GM10266 (cell line): ENCODE data around the gene DGUOK.

ENCODE experiments used
- DNase-seq: peaks from one replicate; pipeline ENCODE4 v3.0.0; 2012; ENCODE audit errors: extremely low spot score
- TF ChIP-seq, protein P1 (sequence below): IDR thresholded peaks from 2 replicates; pipeline ENCODE4 v1.5.1; 2012; ENCODE audit warnings: mild to moderate bottlenecking, low read depth; ENCODE audit not compliant: control insufficient read depth, insufficient read depth; ENCODE audit errors: missing control alignments

Gene DGUOK

DNA sequence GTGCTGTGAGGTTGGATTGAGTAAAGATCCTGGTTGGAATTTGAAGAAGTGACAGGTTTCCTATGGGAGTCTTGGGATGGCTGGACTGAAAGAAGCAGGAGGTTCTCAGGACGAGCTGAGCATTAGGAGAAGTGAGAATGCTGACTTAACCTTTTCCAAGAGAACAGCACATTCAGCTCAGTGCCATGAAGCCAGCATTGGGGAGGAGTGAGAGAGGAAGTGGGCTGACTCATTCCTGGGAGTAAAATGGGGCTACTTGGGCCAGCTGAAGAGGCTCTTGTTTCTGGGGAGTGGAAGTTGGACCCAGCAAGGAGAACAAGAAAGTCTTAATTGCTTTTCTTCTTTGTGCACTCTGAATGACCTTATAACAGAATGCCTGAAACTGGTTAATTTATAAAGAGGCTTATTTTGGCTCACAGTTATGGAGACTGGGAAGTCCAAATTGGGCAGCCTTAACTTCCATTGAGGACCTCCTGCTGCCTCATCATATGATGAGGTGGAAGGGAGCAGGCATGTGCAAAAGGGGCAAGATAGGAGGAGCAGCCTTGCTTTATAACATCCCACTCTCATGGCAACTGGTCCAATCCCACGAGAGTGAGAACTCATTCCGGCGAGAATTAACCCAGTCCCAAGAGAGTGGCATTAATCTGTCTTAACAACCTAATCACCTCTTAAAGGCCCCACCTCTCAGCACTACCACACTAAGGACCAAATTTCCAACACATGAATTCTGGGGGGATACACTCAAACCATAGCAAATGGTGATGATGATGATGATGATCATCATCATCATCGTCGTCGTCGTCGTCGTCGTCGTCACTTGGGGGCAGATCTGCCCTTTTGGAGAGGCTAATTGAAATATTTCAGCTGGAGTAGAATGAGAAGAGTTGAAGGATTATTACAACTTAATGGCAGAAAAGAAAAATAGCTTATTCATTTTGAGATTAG is 26.1 kb downstream of the DGUOK start:
- TF ChIP-seq, protein P1, sequence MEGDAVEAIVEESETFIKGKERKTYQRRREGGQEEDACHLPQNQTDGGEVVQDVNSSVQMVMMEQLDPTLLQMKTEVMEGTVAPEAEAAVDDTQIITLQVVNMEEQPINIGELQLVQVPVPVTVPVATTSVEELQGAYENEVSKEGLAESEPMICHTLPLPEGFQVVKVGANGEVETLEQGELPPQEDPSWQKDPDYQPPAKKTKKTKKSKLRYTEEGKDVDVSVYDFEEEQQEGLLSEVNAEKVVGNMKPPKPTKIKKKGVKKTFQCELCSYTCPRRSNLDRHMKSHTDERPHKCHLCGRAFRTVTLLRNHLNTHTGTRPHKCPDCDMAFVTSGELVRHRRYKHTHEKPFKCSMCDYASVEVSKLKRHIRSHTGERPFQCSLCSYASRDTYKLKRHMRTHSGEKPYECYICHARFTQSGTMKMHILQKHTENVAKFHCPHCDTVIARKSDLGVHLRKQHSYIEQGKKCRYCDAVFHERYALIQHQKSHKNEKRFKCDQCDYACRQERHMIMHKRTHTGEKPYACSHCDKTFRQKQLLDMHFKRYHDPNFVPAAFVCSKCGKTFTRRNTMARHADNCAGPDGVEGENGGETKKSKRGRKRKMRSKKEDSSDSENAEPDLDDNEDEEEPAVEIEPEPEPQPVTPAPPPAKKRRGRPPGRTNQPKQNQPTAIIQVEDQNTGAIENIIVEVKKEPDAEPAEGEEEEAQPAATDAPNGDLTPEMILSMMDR: no peak
- DNase-seq: no peak

DNA sequence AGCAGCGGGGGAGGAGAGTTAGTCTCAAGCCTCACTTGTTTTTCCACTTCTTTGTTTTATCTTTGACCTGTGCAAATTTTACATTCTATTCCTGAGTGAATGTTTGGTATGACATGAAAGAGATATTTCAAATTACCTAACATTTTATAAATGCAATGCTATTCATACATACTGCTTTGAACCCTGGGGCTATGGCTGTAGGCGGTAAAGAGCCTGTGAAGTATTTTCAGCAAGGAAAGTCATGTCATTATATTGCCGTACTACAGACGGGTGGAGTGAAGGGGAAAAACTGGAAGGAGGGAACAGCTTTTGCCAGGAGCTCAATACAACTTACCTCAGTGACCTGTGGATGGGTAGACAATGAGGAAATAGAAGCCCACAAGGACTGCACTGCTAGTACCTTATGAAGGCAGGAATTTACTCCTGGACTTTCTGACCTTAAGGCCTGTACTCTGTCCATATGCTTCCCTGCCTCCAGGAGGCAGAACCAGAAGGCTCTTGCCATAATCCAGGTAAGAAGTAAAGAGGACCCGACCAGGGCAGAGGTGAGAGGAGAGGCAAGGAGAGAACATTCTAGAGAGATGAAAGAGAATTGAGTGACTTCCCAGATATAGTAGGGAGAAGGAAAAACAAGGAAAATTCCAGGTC is 29.7 kb downstream of the DGUOK start:
- TF ChIP-seq, protein P1: no peak
- DNase-seq: no peak

DNA sequence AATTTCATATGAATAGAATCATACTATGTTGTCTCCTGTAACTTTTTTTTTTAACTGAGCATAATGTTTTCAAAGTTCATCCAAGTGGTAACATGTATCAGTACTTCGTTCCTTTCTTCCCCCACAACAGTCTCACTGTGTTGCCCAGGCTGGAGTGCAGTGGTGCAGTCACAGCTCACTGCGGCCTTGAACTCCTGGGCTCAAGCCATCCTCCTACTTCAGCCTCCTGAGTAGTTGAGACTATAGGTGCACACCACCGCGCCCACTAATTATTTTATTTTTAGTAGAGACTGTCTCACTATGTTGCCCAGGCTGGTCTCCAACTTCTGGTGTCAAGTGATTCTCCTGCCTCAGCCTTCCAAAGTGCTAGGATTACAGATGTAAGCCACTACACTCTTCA is 34.6 kb downstream of the DGUOK start:
- TF ChIP-seq, protein P1: no peak
- no peak for DNase-seq

DNA sequence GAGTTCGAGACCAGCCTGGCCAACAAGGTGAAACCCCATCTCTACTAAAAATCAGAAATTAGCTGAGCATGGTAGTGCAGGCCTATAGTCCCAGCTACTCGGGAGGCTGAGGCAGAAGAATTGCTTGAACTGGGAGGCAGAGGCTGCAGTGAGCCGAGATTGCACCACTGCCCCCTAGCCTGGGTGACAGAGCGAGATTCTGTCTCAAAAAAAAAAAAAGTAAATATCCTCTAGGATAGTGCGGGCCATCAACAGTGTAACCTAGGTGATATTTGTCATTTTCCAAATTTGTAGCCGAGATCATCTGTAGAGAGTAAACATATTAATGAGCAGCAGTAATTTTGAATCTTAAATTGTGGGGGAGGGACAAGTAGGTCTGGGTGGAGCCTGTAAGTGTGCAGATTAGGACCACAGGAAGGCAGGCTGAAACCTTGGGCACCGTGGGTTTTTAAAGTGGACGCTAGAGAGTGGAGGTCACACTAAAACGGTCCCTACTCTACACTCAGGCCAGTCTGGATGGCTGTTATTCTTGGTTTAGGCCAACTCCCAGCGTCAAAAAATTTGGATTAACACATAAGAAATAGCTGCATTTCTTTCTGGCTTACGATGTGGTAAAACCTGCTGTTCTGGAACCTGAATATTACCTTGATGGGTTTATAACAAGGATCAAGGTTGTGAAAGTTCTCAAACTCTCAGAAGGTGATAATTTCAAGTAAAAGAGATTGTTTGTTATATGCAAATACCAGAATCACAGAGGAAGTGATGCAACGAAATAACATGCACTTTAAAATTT is 35.3 kb downstream of the DGUOK start:
- DNase-seq: no peak
- TF ChIP-seq, protein P1: no peak

DNA sequence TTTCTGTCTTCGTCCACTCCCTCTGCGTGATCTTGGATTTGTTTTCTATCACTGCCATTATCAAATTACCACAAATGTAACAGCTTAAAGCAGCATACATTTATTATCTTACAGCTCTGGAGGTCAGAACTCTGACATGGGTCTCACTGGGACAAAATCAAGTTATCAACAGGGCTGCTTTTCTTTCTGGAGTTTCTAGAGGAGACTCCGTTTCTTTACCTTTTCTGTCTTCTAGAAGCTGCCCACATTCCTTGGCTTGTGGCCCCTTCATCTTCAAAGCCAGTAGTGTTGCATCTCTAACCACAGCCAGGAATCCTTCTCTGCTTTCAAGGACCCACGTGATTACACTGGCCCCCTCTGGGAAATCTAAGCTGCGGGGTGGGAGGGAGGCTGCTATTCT is 36.1 kb downstream of the DGUOK start:
- TF ChIP-seq, protein P1: no peak
- no peak for DNase-seq

DNA sequence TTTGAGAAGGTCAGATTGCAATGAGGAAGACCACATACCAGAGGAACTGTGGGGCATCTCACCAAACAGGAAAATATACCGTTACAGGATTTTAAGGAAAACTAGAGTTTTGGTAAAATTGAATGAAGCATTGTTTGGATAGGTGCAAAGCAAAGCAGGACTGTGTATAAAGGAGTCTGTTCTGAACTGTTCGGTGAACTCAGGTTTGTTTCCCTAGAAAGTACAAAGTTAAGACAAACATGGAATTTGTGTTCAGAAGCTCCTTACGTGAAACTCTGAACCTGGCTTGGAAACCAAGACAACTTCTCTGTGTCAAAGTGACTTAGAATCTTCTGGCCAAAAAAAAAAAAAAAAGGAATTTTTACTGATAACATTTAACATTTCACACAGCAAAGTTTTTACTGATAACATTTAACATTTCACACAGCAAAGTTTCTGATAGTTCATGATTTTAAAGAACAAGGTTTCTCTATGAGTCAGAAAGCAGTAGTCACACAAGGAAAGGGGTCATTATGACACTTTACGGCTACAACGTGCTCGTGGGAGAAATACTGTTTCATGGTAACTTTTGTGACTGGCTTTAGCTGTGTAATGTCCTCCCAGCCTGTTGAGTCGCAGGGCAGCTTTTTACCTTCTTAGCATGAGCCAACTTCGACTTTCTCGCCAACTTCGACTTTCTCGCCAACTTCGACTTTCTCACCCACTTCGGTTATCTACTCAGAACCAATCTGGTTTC is 36.9 kb downstream of the DGUOK start:
- TF ChIP-seq, protein P1: no peak
- peak; percentile 65 for DNase-seq
